IMR-90 (cell line): Measurements from ENCODE around the gene CHMP3. TPM values are rescaled to one million over a fixed set of nuclear protein-coding genes. Genes with fewer than 3 reads are reported as not detected.

Experiments used
- ATAC-seq: fragments of 200-7000 bp; cut with Tn5 transposase; 2 replicates; pipeline ENCODE4 v1.9.1; 2020; ENCODE audit warnings: low read depth, mild to moderate bottlenecking, moderate library complexity
- BruUV-seq: library from RNA; stranded (reverse); fragments of 400-500 nt; replicated peaks from 2 replicates; lab custom pipeline; 2021; lab: Mats Ljungman, UMichigan
- CTCF ChIA-PET: fragments of 300-600 bp; formaldehyde crosslinking; extraction: SDS; loops from one replicate; lab custom pipeline; 2021; ENCODE audit warnings: antibody characterized with exemption; lab: Yijun Ruan, JAX
- POLR2A ChIA-PET: fragments of 300-600 bp; sonication (Branson Sonifier 250); formaldehyde crosslinking; loops from one replicate; lab custom pipeline; 2022; ENCODE audit warnings: antibody characterized with exemption; ENCODE audit not compliant: unreplicated experiment; lab: Charles Lee
- DNase-seq: peaks from one replicate; pipeline ENCODE4 v3.0.0; 2013
- H2AFZ ChIP-seq: replicated peaks from 2 replicates; pipeline ENCODE3; 2013; ENCODE audit warnings: low read length, mild to moderate bottlenecking; ENCODE audit not compliant: poor library complexity
- H2AK5ac ChIP-seq: 2 replicates; pipeline ENCODE4 v1.6.1; 2013; ENCODE audit warnings: low read depth, low read length, inconsistent platforms
- H2AK9ac ChIP-seq: replicated peaks from 2 replicates; pipeline ENCODE3; 2013; ENCODE audit warnings: mild to moderate bottlenecking, low read depth, low read length, moderate library complexity; ENCODE audit not compliant: poor library complexity
- H2BK120ac ChIP-seq: 2 replicates; pipeline ENCODE4 v1.6.1; 2013; ENCODE audit warnings: low read depth, low read length, inconsistent platforms
- H2BK15ac ChIP-seq: 3 replicates; pipeline ENCODE4 v1.6.1; 2013; ENCODE audit warnings: low read depth, low read length, inconsistent platforms
- H2BK20ac ChIP-seq: 2 replicates; pipeline ENCODE4 v1.6.1; 2013; ENCODE audit warnings: low read depth, mild to moderate bottlenecking, inconsistent platforms, low read length, moderate library complexity
- H2BK5ac ChIP-seq: 2 replicates; pipeline ENCODE4 v1.6.1; 2013; ENCODE audit warnings: mild to moderate bottlenecking, low read depth, low read length, inconsistent platforms; ENCODE audit not compliant: poor library complexity, severe bottlenecking
- H3K14ac ChIP-seq: replicated peaks from 2 replicates; pipeline ENCODE4 v1.6.1; 2013; ENCODE audit warnings: low read depth, low read length, inconsistent platforms
- H3K18ac ChIP-seq: 2 replicates; pipeline ENCODE4 v1.6.1; 2013; ENCODE audit warnings: low read depth, low read length, control low read depth
- H3K23ac ChIP-seq: 2 replicates; pipeline ENCODE4 v1.6.1; 2013; ENCODE audit warnings: low read depth, low read length, inconsistent platforms
- H3K27ac ChIP-seq: 2 replicates; pipeline ENCODE4 v1.5.1; 2013; ENCODE audit warnings: mild to moderate bottlenecking, control low read depth, low read length; ENCODE audit not compliant: insufficient read depth
- H3K27me3 ChIP-seq: 2 replicates; pipeline ENCODE4 v1.6.1; 2013; ENCODE audit warnings: low read length; ENCODE audit not compliant: control insufficient read depth, insufficient read depth
- H3K36me3 ChIP-seq: 2 replicates; pipeline ENCODE4 v1.6.1; 2013; ENCODE audit warnings: low read length, mixed read lengths; ENCODE audit not compliant: control insufficient read depth, insufficient read depth
- H3K4ac ChIP-seq: 2 replicates; pipeline ENCODE4 v1.6.1; 2013; ENCODE audit warnings: low read depth, low read length, inconsistent platforms
- H3K4me1 ChIP-seq: 2 replicates; pipeline ENCODE4 v1.6.1; 2013; ENCODE audit warnings: low read length, mixed read lengths; ENCODE audit not compliant: control insufficient read depth, insufficient read depth
- H3K4me2 ChIP-seq: 2 replicates; pipeline ENCODE4 v1.6.1; 2013; ENCODE audit warnings: low read depth, mild to moderate bottlenecking, control low read depth, low read length, moderate library complexity
- H3K4me3 ChIP-seq: 2 replicates; pipeline ENCODE4 v1.5.1; 2013; ENCODE audit warnings: low read depth, mild to moderate bottlenecking, control low read depth, low read length, moderate library complexity; ENCODE audit not compliant: insufficient read depth
- H3K56ac ChIP-seq: 2 replicates; pipeline ENCODE4 v1.6.1; 2013; ENCODE audit warnings: low read length, inconsistent platforms; ENCODE audit not compliant: insufficient read depth; ENCODE audit errors: extremely low read depth
- H3K79me1 ChIP-seq, 2 experiments: 2 replicates each; pipeline ENCODE4 v1.6.1; 2013; ENCODE audit warnings: low read length in 2 of 2, inconsistent platforms in 1 of 2, low read depth in 1 of 2
- H3K9ac ChIP-seq: 2 replicates; pipeline ENCODE4 v1.6.1; 2013; ENCODE audit warnings: low read depth, low read length, control low read depth
- H3K9me1 ChIP-seq: 2 replicates; pipeline ENCODE4 v1.6.1; 2013; ENCODE audit warnings: low read length, inconsistent platforms; ENCODE audit not compliant: insufficient read depth
- H3K9me3 ChIP-seq: 2 replicates; pipeline ENCODE4 v1.6.1; 2013; ENCODE audit warnings: low read length; ENCODE audit not compliant: control insufficient read depth, insufficient read depth
- H4K20me1 ChIP-seq: 2 replicates; pipeline ENCODE4 v1.6.1; 2013; ENCODE audit warnings: low read length, inconsistent platforms; ENCODE audit not compliant: insufficient read depth
- H4K5ac ChIP-seq: 2 replicates; pipeline ENCODE4 v1.6.1; 2013; ENCODE audit warnings: mild to moderate bottlenecking, low read depth, low read length, control low read depth
- H4K8ac ChIP-seq, 2 experiments: 2 replicates each; pipeline ENCODE4 v1.6.1; 2013; ENCODE audit warnings: low read depth in 2 of 2, low read length in 2 of 2, control low read depth in 1 of 2, inconsistent platforms in 1 of 2
- H4K91ac ChIP-seq: 2 replicates; pipeline ENCODE4 v1.6.1; 2013; ENCODE audit warnings: low read depth, low read length, inconsistent platforms; ENCODE audit not compliant: insufficient read depth
- BHLHE40 ChIP-seq: fragments of 150-350 bp; IDR thresholded peaks from 2 replicates; pipeline ENCODE4 v1.6.1; 2016; ENCODE audit warnings: mild to moderate bottlenecking, low read depth, low read length
- ELK1 ChIP-seq: fragments of 150-350 bp; IDR thresholded peaks from 2 replicates; pipeline ENCODE4 v1.6.1; 2016; ENCODE audit warnings: low read depth, mild to moderate bottlenecking, low read length, moderate library complexity, borderline replicate concordance
- MAFK ChIP-seq: IDR thresholded peaks from 2 replicates; pipeline ENCODE4 v1.6.1; 2012; ENCODE audit warnings: low read depth, low read length, improper control_type of control experiment
- MAZ ChIP-seq: IDR thresholded peaks from 2 replicates; pipeline ENCODE4 v1.6.1; 2012; ENCODE audit warnings: low read depth, mild to moderate bottlenecking, low read length, improper control_type of control experiment, moderate library complexity, borderline replicate concordance
- POLR2A ChIP-seq: IDR thresholded peaks from 2 replicates; pipeline ENCODE4 v1.6.1; 2012; ENCODE audit warnings: mild to moderate bottlenecking, low read depth, low read length
- RAD21 ChIP-seq: IDR thresholded peaks from 2 replicates; pipeline ENCODE4 v1.6.1; 2012; ENCODE audit warnings: low read length, improper control_type of control experiment
- RCOR1 ChIP-seq: IDR thresholded peaks from 2 replicates; pipeline ENCODE4 v1.6.1; 2012; ENCODE audit warnings: mild to moderate bottlenecking, low read length, improper control_type of control experiment; ENCODE audit not compliant: insufficient replicate concordance
- RFX5 ChIP-seq: IDR thresholded peaks from 2 replicates; pipeline ENCODE4 v1.8.0; 2012; ENCODE audit warnings: low read depth, mild to moderate bottlenecking, low read length, moderate library complexity
- WGBS, 2 experiments: methylation state at CpG; one replicate each; pipeline versions ENCODE4 v1.1.5 to v1.1.7; 2013; ENCODE audit warnings: missing lambda C conversion rate in 2 of 2; ENCODE audit not compliant: insufficient read length in 1 of 2; ENCODE audit errors: extremely low coverage in 2 of 2; 5-methylcytosine and 5-hydroxymethylcytosine counted together
- dilution Hi-C: fragments of 300-500 bp; cut with HindIII; formaldehyde crosslinking; loops from one replicate; pipeline ENCODE4 v1.14.3; 2018; ENCODE audit warnings: low sequenced_read_pairs; ENCODE audit not compliant: unreplicated experiment
- in situ Hi-C: fragments of 300-500 bp; cut with MboI; formaldehyde crosslinking; loops from 3 replicates; pipeline ENCODE4 v1.14.3; 2019; ENCODE audit warnings: low sequenced_read_pairs, inconsistent platforms, mixed read lengths
- intact Hi-C: fragments of 100-400 bp; cut with micrococcal nuclease; formaldehyde crosslinking; loops from 2 replicates; pipeline ENCODE4 v1.10.0; 2022
- polyA plus RNA-seq, 3 experiments: library from polyadenylated mRNA; depleted of rRNA; stranded (reverse); fragments of >200 nt; gene quantifications; 2 replicates each; pipeline ENCODE4 v1.2.3, GENCODE V29; 2012; ENCODE audit warnings: low replicate concordance in 1 of 3
- total RNA-seq: library from RNA; depleted of rRNA; stranded (reverse); fragments of >200 nt; gene quantifications from 2 replicates; pipeline ENCODE4 v1.2.3, GENCODE V29; 2012
- TF ChIP-seq, protein P1 (sequence below): conservative IDR thresholded peaks from 2 replicates; pipeline ENCODE4 v1.5.1; 2012; ENCODE audit warnings: mild to moderate bottlenecking, low read depth, low read length, improper control_type of control experiment

CHMP3 gene
- total and polyA plus RNA-seq, 2 of the 4 experiments (the other 2 are of a cell fraction), result 38.4 to 84.6 TPM

- dilution Hi-C loops, result no loop called here
- POLR2A ChIA-PET, result no interaction called here
Observed at GRCh38 chr2:86584151-86584913, 21.1 kb upstream of the CHMP3 start.

More at GRCh38 chr2:86584151-86584913, 21.1 kb upstream of the CHMP3 start:
- Histone ChIP-seq H3K56ac (no peak overlapping the region), H3K27ac (no peak overlapping the region), H3K36me3 (no peaks in the 10 kb centered on the region), H2AK9ac (no peak overlapping the region), H2BK120ac (no peak overlapping the region), H2BK5ac (no peak overlapping the region), H3K4ac (no peak overlapping the region), H3K23ac (no peak overlapping the region), H4K5ac (no peak overlapping the region), H3K79me1 (no peaks in the 10 kb centered on the region), H3K18ac (no peak overlapping the region), H2AFZ (no peak overlapping the region), H3K27me3 (no peaks in the 10 kb centered on the region), H2BK15ac (no peak overlapping the region), H2BK20ac (no peak overlapping the region), H3K4me3 (no peak overlapping the region), H3K9me3 (no peaks in the 10 kb centered on the region), H3K9me1 (no peaks in the 10 kb centered on the region), H4K8ac (no peak overlapping the region), H3K9ac (no peak overlapping the region), H3K4me1 (no peaks in the 10 kb centered on the region), H3K14ac (no peak overlapping the region), H2AK5ac (no peak overlapping the region), H3K4me2 (no peak overlapping the region), H4K20me1 (no peaks in the 10 kb centered on the region), H4K91ac (no peak overlapping the region)
- no CpG with 5 or more reads among the region's 2 CpGs for WGBS, 2 experiments
- DNase-seq (no peak), ATAC-seq (no peak)
- no TSS peak for BruUV-seq
- in situ Hi-C loops, result no loop called here
- intact Hi-C loops, result no loop called here
- CTCF ChIA-PET, result no interaction called here
- TF ChIP-seq MAZ (no peak), BHLHE40 (no peak), RAD21 (no peak), ELK1 (no peak), MAFK (no peak), RFX5 (no peak), RCOR1 (no peak), POLR2A (no peak)
- TF ChIP-seq, protein P1, sequence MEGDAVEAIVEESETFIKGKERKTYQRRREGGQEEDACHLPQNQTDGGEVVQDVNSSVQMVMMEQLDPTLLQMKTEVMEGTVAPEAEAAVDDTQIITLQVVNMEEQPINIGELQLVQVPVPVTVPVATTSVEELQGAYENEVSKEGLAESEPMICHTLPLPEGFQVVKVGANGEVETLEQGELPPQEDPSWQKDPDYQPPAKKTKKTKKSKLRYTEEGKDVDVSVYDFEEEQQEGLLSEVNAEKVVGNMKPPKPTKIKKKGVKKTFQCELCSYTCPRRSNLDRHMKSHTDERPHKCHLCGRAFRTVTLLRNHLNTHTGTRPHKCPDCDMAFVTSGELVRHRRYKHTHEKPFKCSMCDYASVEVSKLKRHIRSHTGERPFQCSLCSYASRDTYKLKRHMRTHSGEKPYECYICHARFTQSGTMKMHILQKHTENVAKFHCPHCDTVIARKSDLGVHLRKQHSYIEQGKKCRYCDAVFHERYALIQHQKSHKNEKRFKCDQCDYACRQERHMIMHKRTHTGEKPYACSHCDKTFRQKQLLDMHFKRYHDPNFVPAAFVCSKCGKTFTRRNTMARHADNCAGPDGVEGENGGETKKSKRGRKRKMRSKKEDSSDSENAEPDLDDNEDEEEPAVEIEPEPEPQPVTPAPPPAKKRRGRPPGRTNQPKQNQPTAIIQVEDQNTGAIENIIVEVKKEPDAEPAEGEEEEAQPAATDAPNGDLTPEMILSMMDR, result no peak
